ENCODE data around the gene M1AP. TPM values are rescaled to one million over a fixed set of nuclear protein-coding genes. Genes with fewer than 3 reads are reported as not detected.

The M1AP gene
- total RNA-seq, 1 donor from 2014 or later = 4.9 TPM

DNA sequence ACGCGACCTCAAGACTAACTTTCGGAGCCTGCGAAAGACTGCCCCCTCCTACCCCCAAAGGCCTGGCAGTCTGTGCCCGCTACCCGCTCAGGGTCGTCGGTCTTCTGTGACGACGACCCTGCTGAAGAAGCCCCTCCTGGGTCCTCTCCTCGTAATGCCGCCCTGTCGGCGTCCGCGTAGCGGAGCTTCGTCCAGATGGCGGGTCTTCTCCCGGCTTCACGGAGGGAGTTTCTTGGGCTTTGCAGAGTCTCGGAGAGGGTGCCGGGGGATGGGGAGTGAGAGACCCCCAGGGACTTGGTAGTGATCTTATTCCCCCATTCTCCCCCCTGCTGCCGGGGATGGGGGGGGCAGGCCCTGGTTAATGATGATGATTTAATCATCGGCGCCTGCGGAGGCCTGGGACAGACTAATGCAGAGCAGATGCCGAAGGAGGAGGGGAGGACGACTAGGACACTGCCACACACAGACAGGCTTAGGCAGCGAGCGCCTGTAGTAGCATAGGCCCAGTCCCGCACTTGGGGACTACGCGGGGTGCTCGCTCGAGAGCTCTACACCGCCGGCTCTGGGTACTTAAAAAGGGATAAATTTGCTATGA lies 140.1 kb downstream of the M1AP start:
- intact Hi-C loops (cut with DNase I) = no loop called here
- H3K27me3 ChIP-seq = peaks cover 10% of the 10 kb centered on the region
- DNase-seq (ENCODE audit: extremely low spot score in 2 of 2) = no peak

More for the DNA sequence above, 140.1 kb downstream of the M1AP start:
- TF ChIP-seq, protein P1, sequence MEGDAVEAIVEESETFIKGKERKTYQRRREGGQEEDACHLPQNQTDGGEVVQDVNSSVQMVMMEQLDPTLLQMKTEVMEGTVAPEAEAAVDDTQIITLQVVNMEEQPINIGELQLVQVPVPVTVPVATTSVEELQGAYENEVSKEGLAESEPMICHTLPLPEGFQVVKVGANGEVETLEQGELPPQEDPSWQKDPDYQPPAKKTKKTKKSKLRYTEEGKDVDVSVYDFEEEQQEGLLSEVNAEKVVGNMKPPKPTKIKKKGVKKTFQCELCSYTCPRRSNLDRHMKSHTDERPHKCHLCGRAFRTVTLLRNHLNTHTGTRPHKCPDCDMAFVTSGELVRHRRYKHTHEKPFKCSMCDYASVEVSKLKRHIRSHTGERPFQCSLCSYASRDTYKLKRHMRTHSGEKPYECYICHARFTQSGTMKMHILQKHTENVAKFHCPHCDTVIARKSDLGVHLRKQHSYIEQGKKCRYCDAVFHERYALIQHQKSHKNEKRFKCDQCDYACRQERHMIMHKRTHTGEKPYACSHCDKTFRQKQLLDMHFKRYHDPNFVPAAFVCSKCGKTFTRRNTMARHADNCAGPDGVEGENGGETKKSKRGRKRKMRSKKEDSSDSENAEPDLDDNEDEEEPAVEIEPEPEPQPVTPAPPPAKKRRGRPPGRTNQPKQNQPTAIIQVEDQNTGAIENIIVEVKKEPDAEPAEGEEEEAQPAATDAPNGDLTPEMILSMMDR (IDR thresholded peaks at IDR 0.05) = no peak
- TF ChIP-seq POLR2AphosphoS5 (IDR thresholded peaks at IDR 0.05; ENCODE audit: insufficient read depth in 1 of 2, low read depth in 1 of 2) = no peak
- TF ChIP-seq POLR2A (IDR thresholded peaks at IDR 0.05) = no peak
- peak overlapping the region; percentile 98 for H3K27ac ChIP-seq
- peaks cover 44% of the 10 kb centered on the region for H3K4me1 ChIP-seq
- H3K4me3 ChIP-seq = peak overlapping the region; percentile 76 to 91
- peaks cover 0 to 21% of the 10 kb centered on the region in 2 donors for H3K36me3 ChIP-seq
- H3K9me3 ChIP-seq = no peaks in the 10 kb centered on the region

Other genes starting within 250 kb of the M1AP start
- gene C2orf81, start 226.7 kb downstream of the M1AP start, total RNA-seq = 2.7 TPM
- 8.8 TPM for gene WDR54, start 226.6 kb downstream of the M1AP start, total RNA-seq
- gene RTKN, start 206.4 kb downstream of the M1AP start, total RNA-seq = 24.6 TPM
- gene INO80B, start 193.2 kb downstream of the M1AP start, total RNA-seq = 32.7 TPM
- gene WBP1, start 189.9 kb downstream of the M1AP start, total RNA-seq = 63.1 TPM
- 23.6 TPM for gene MOGS, start 182.9 kb downstream of the M1AP start, total RNA-seq
- 40.3 TPM for gene MRPL53, start 175.7 kb downstream of the M1AP start, total RNA-seq
- 41.3 TPM for gene CCDC142, start 165.3 kb downstream of the M1AP start, total RNA-seq
- 11.8 TPM for gene TTC31, start 165.2 kb downstream of the M1AP start, total RNA-seq
- not detected for gene LBX2, start 148.7 kb downstream of the M1AP start, total RNA-seq
- 14.7 TPM for gene PCGF1, start 140.6 kb downstream of the M1AP start, total RNA-seq
- gene TLX2, start 133.9 kb downstream of the M1AP start, total RNA-seq = 6.6 TPM
- 9.6 TPM for gene DQX1, start 122.1 kb downstream of the M1AP start, total RNA-seq
- 124 TPM for gene AUP1, start 118.6 kb downstream of the M1AP start, total RNA-seq
- gene HTRA2, start 118.4 kb downstream of the M1AP start, total RNA-seq = 24.3 TPM
- 6.1 TPM for gene LOXL3, start 94.4 kb downstream of the M1AP start, total RNA-seq
- gene DOK1, start 93.6 kb downstream of the M1AP start, total RNA-seq = 20.1 TPM
- gene SEMA4F, start 5.9 kb upstream of the M1AP start, total RNA-seq = 8.3 TPM
- gene HK2, start 185.8 kb upstream of the M1AP start, total RNA-seq = 5.4 TPM